ENCODE results near the gene IQSEC1. TPM values are rescaled to one million over a fixed set of nuclear protein-coding genes. Genes with fewer than 3 reads are reported as not detected.

Gene IQSEC1
- total and polyA plus RNA-seq, 2 donors (not counting 3 experiments of a cell fraction or from before 2014, with no cell fraction given): 5.2 to 18.0 TPM

GRCh38 chr3:12956316-12956660, 116.9 kb downstream of the IQSEC1 start:
- Histone ChIP-seq H3K79me2 (ENCODE audit: control insufficient read depth, insufficient read depth, low read length) (no peaks in the 10 kb centered on the region), H3K4me2 (ENCODE audit: insufficient read depth, low read length) (no peak overlapping the region), H3K9ac (replicated peaks; ENCODE audit: extremely low read depth, insufficient read depth, low read length) (no peak overlapping the region), H3K36me3 (ENCODE audit: control insufficient read depth in 2 of 2, extremely low read depth in 1 of 2, insufficient read depth in 2 of 2, low read length in 2 of 2) (no peaks in the 10 kb centered on the region), H3K4me1 (ENCODE audit: control insufficient read depth, extremely low read depth, insufficient read depth, low read length) (peaks cover 18% of the 10 kb centered on the region), H2AFZ (ENCODE audit: low read depth, low read length) (no peak overlapping the region), H3K9me1 (replicated peaks; ENCODE audit: control insufficient read depth, extremely low read depth, insufficient read depth, low read length) (no peaks in the 10 kb centered on the region), H3K9me3 (replicated peaks; ENCODE audit: control insufficient read depth, insufficient read depth, low read length) (no peaks in the 10 kb centered on the region), H4K20me1 (replicated peaks; ENCODE audit: control insufficient read depth, extremely low read depth, insufficient read depth, low read length) (no peaks in the 10 kb centered on the region), H3K4me3 (replicated peaks in 1 of 3; ENCODE audit: insufficient read depth in 1 of 3, low read depth in 1 of 3, low read length in 3 of 3) (no peak overlapping the region), H3K27ac (ENCODE audit: insufficient read depth, low read depth, low read length) (no peak overlapping the region), H3K27me3 (ENCODE audit: control insufficient read depth in 2 of 2, insufficient read depth in 2 of 2, low read length in 2 of 2) (no peaks in the 10 kb centered on the region)
- ChIA-PET POLR2A (no interaction called here), CTCF (no interaction called here)
- dilution Hi-C loops (cut with MboI; ENCODE audit: extremely low pct_ligation_motif_present, low sequenced_read_pairs): no loop called here
- FAIRE-seq (no peak), DNase-seq (ENCODE audit: low read depth, low spot score) (no peak)
- intact Hi-C loops (cut with micrococcal nuclease): no loop called here
- no peak for TF ChIP-seq POLR2AphosphoS5 (IDR thresholded peaks at IDR 0.05; ENCODE audit: insufficient read depth, low read depth, low read length)
- TF ChIP-seq FOS (IDR thresholded peaks at IDR 0.05; ENCODE audit: borderline replicate concordance, insufficient read depth, low read length): no peak
- TF ChIP-seq MAX (IDR thresholded peaks at IDR 0.05; ENCODE audit: insufficient read depth, insufficient read length): no peak
- no peak for TF ChIP-seq GATA2 (IDR thresholded peaks at IDR 0.05; ENCODE audit: insufficient read depth, insufficient read length, low read depth, low read length)
- TF ChIP-seq MYC (IDR thresholded peaks at IDR 0.05; ENCODE audit: low read depth, low read length): no peak
- no peak for TF ChIP-seq CTCF (IDR thresholded peaks at IDR 0.05; ENCODE audit: extremely low read depth in 1 of 2, insufficient read depth in 1 of 2, low read depth in 1 of 2, low read length in 2 of 2)
- no peak for TF ChIP-seq JUN (IDR thresholded peaks at IDR 0.05; ENCODE audit: borderline replicate concordance, insufficient read depth, insufficient read length, low read depth)
- BruUV-seq (replicated peaks): no TSS peak
